Liver (tissue), 9 donors: ENCODE results near the gene LTBP2. TPM values are rescaled to one million over a fixed set of nuclear protein-coding genes. Genes with fewer than 3 reads are reported as not detected.

Experiments used
- DNase-seq: peaks from one replicate; pipeline ENCODE4 v3.0.0-alpha.2; 2017; ENCODE audit warnings: low spot score
- H3K27ac ChIP-seq, 2 donors: one replicate each; pipeline ENCODE4 v1.7.0; 2013; ENCODE audit warnings: inconsistent platforms in 2 of 2, low read length in 2 of 2, control low read depth in 1 of 2, low read depth in 1 of 2, mild to moderate bottlenecking in 1 of 2
- H3K27me3 ChIP-seq, 4 donors: one replicate each; pipeline versions ENCODE4 v1.6.1 to v1.7.0; 2013; ENCODE audit warnings: low read length in 3 of 4, inconsistent platforms in 1 of 4, mild to moderate bottlenecking in 1 of 4, moderate library complexity in 1 of 4; ENCODE audit not compliant: control insufficient read depth in 4 of 4, insufficient read depth in 4 of 4
- H3K36me3 ChIP-seq, 4 donors: one replicate each; pipeline versions ENCODE4 v1.6.1 to v1.7.0; 2013; ENCODE audit warnings: low read length in 3 of 4, mild to moderate bottlenecking in 3 of 4, low read depth in 1 of 4, moderate library complexity in 1 of 4; ENCODE audit not compliant: control insufficient read depth in 4 of 4, insufficient read depth in 3 of 4
- H3K4me1 ChIP-seq, 4 donors: one replicate each; pipeline versions ENCODE4 v1.6.1 to v1.7.0; 2013; ENCODE audit warnings: low read length in 3 of 4, mild to moderate bottlenecking in 3 of 4, moderate library complexity in 1 of 4; ENCODE audit not compliant: control insufficient read depth in 4 of 4, insufficient read depth in 4 of 4
- H3K4me3 ChIP-seq, 3 donors: one replicate each; pipeline versions ENCODE4 v1.6.1 to v1.7.0; 2013; ENCODE audit warnings: low read length in 3 of 3, control low read depth in 1 of 3, low read depth in 1 of 3, mild to moderate bottlenecking in 1 of 3
- H3K9ac ChIP-seq, 2 donors: one replicate each; pipeline ENCODE4 v1.7.0; 2013; ENCODE audit warnings: low read length in 2 of 2, mild to moderate bottlenecking in 2 of 2, moderate library complexity in 2 of 2, control low read depth in 1 of 2, low read depth in 1 of 2
- H3K9me3 ChIP-seq, 4 donors: one replicate each; pipeline versions ENCODE4 v1.6.1 to v1.7.0; 2013; ENCODE audit warnings: low read length in 3 of 4; ENCODE audit not compliant: control insufficient read depth in 4 of 4
- EGR1 ChIP-seq, 2 donors: IDR thresholded peaks; 2 replicates each; pipeline ENCODE4 v1.6.1; 2016 to 2018; ENCODE audit warnings: antibody characterized with exemption in 2 of 2, low read depth in 2 of 2
- FOXA1 ChIP-seq: IDR thresholded peaks from 2 replicates; pipeline ENCODE4 v1.6.1; 2016; ENCODE audit warnings: antibody characterized with exemption
- FOXA2 ChIP-seq: IDR thresholded peaks from 2 replicates; pipeline ENCODE4 v1.6.1; 2016; ENCODE audit warnings: antibody characterized with exemption
- GABPA ChIP-seq, 2 donors: IDR thresholded peaks in 1 of 2; conservative IDR thresholded peaks in 1 of 2; 2 replicates each; pipeline ENCODE4 v1.6.1; 2016; ENCODE audit warnings: antibody characterized with exemption in 2 of 2, mild to moderate bottlenecking in 1 of 2, moderate library complexity in 1 of 2
- HNF4A ChIP-seq, 2 donors: conservative IDR thresholded peaks; 2 replicates each; pipeline ENCODE4 v1.6.1; 2016; ENCODE audit warnings: antibody characterized with exemption in 2 of 2, mild to moderate bottlenecking in 2 of 2
- HNF4G ChIP-seq: IDR thresholded peaks from 2 replicates; pipeline ENCODE4 v1.6.1; 2016; ENCODE audit warnings: antibody characterized with exemption
- JUND ChIP-seq, 2 donors: IDR thresholded peaks; 2 replicates each; pipeline ENCODE4 v1.6.1; 2016; ENCODE audit warnings: antibody characterized with exemption in 2 of 2
- NR2F2 ChIP-seq: IDR thresholded peaks from 2 replicates; pipeline ENCODE4 v1.6.1; 2016; ENCODE audit warnings: antibody characterized with exemption
- RAD21 ChIP-seq, 2 donors: IDR thresholded peaks; 2 replicates each; pipeline ENCODE4 v1.6.1; 2016; ENCODE audit warnings: antibody characterized with exemption in 2 of 2, mild to moderate bottlenecking in 2 of 2
- RXRA ChIP-seq, 2 donors: IDR thresholded peaks; 2 replicates each; pipeline ENCODE4 v1.6.1; 2017 to 2018; ENCODE audit warnings: antibody characterized with exemption in 2 of 2, mild to moderate bottlenecking in 1 of 2
- SP1 ChIP-seq: IDR thresholded peaks from 2 replicates; pipeline ENCODE4 v1.6.1; 2018; ENCODE audit warnings: antibody characterized with exemption, mild to moderate bottlenecking
- TAF1 ChIP-seq: conservative IDR thresholded peaks from 2 replicates; pipeline ENCODE4 v1.6.1; 2016; ENCODE audit warnings: antibody characterized with exemption, mild to moderate bottlenecking
- YY1 ChIP-seq: IDR thresholded peaks from 2 replicates; pipeline ENCODE4 v1.6.1; 2016; ENCODE audit warnings: antibody characterized with exemption, mild to moderate bottlenecking
- WGBS: extraction: QIAGEN DNeasy Blood & Tissue Kit; methylation state at CpG from one replicate; pipeline ENCODE4 v1.1.7; 2013; 5-methylcytosine and 5-hydroxymethylcytosine counted together
- polyA plus RNA-seq, 2 donors: library from polyadenylated mRNA; stranded (reverse) in 1 of 2; unstranded in 1 of 2; fragments of 200-250 nt in 1 of 2; fragments of >200 nt in 1 of 2; fragmentation: Nextera tagmentation in 1 of 2; extraction: Ambion mirVana in 1 of 2; gene quantifications; one replicate each; pipeline versions ENCODE4 v1.2.1 to v1.2.3, GENCODE V29; 2013 to 2015
- total RNA-seq, 2 donors: library from RNA; depleted of rRNA; stranded (reverse); fragments of >200 nt; gene quantifications; one replicate each; pipeline ENCODE4 v1.2.3, GENCODE V29; 2014
- TF ChIP-seq, protein P1 (sequence below): fragments of 150-350 bp; IDR thresholded peaks from 2 replicates; pipeline ENCODE4 v1.5.1; 2017; ENCODE audit warnings: improper control_type of control experiment, low read depth, low read length; ENCODE audit not compliant: missing input control
- TF ChIP-seq, protein P2 (sequence below): IDR thresholded peaks from 2 replicates; pipeline ENCODE4 v1.6.1; 2016; ENCODE audit warnings: antibody characterized with exemption
- TF ChIP-seq, protein P3 (sequence below): IDR thresholded peaks from 2 replicates; pipeline ENCODE4 v1.6.1; 2016; ENCODE audit warnings: antibody characterized with exemption
- TF ChIP-seq, protein P4 (sequence below): IDR thresholded peaks from 2 replicates; pipeline ENCODE4 v1.6.1; 2016; ENCODE audit warnings: antibody characterized with exemption
- TF ChIP-seq, protein P5 (sequence below): IDR thresholded peaks from 2 replicates; pipeline ENCODE4 v1.6.1; 2016; ENCODE audit warnings: antibody characterized with exemption, mild to moderate bottlenecking
- donor health status: healthy.
- donor health status: healthy.
- donor health status: healthy.
- donor health status: healthy.
- donor health status: healthy.

LTBP2 gene
- total and polyA plus RNA-seq, 4 donors = 0.24 to 1.3 (median 0.89) TPM

DNA sequence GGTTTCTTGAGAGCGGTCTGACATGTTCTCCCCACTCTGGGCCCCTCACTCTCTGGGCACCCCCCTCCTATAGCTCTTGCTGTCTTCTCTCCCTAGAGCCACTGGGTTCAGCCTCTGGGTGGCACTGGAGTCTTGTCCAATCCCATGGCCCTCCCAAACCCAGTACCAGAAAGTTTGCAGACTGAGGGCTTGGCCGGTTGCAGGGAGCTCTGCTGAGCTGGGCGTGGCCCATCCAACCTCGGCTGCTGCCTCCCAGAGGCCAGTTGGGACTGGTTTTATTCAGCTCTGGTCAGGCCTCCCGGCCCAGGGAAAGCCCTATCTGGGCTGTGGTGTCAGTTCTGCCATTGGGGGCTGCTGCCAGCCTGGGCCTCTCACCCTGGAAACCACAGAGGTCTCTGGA lies 80.6 kb downstream of the LTBP2 start:
- DNase-seq = no peak
- H3K9ac ChIP-seq = no peak overlapping the region

DNA sequence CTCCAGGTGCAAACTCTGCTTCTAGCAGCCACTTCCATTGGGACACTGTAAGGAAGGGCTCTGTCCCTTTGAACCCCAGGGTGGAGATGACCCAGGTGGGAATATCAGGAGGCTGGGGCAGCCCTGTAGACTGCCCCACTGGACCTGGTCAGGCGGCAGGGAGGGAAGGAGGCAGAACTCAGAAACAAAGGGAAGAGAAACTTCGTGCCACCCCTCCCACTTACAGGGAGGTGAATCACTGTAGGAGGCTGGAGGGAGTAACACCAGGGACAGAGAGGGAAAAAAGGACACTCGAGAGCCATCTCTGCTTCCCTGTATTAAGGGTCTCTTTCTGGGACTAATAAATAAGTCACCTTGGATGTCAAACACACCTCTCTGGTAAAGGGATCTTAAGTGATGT lies 81.0 kb downstream of the LTBP2 start:
- no peaks in the 10 kb centered on the region for H3K9me3 ChIP-seq
- H3K4me3 ChIP-seq = no peak overlapping the region
- H3K9ac ChIP-seq = no peak overlapping the region
- TF ChIP-seq, protein P1, sequence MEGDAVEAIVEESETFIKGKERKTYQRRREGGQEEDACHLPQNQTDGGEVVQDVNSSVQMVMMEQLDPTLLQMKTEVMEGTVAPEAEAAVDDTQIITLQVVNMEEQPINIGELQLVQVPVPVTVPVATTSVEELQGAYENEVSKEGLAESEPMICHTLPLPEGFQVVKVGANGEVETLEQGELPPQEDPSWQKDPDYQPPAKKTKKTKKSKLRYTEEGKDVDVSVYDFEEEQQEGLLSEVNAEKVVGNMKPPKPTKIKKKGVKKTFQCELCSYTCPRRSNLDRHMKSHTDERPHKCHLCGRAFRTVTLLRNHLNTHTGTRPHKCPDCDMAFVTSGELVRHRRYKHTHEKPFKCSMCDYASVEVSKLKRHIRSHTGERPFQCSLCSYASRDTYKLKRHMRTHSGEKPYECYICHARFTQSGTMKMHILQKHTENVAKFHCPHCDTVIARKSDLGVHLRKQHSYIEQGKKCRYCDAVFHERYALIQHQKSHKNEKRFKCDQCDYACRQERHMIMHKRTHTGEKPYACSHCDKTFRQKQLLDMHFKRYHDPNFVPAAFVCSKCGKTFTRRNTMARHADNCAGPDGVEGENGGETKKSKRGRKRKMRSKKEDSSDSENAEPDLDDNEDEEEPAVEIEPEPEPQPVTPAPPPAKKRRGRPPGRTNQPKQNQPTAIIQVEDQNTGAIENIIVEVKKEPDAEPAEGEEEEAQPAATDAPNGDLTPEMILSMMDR = no peak
- TF ChIP-seq, protein P2, sequence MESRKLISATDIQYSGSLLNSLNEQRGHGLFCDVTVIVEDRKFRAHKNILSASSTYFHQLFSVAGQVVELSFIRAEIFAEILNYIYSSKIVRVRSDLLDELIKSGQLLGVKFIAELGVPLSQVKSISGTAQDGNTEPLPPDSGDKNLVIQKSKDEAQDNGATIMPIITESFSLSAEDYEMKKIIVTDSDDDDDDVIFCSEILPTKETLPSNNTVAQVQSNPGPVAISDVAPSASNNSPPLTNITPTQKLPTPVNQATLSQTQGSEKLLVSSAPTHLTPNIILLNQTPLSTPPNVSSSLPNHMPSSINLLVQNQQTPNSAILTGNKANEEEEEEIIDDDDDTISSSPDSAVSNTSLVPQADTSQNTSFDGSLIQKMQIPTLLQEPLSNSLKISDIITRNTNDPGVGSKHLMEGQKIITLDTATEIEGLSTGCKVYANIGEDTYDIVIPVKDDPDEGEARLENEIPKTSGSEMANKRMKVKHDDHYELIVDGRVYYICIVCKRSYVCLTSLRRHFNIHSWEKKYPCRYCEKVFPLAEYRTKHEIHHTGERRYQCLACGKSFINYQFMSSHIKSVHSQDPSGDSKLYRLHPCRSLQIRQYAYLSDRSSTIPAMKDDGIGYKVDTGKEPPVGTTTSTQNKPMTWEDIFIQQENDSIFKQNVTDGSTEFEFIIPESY = no peak
- TF ChIP-seq, protein P3, sequence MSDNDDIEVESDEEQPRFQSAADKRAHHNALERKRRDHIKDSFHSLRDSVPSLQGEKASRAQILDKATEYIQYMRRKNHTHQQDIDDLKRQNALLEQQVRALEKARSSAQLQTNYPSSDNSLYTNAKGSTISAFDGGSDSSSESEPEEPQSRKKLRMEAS = no peak
- TF ChIP-seq RXRA (IDR thresholded peaks at IDR 0.05) (no peak), FOXA1 (no peak), EGR1 (IDR thresholded peaks at IDR 0.05; ENCODE audit: low read depth in 2 of 2) (no peak)
- 74% methylated on average over 3 of the region's 3 CpGs for WGBS
- no peak for DNase-seq
- H3K4me1 ChIP-seq = no peaks in the 10 kb centered on the region
- H3K27ac ChIP-seq = no peak overlapping the region
- no peaks in the 10 kb centered on the region for H3K27me3 ChIP-seq
- no peaks in the 10 kb centered on the region for H3K36me3 ChIP-seq

More for the DNA sequence above, 80.6 kb downstream of the LTBP2 start:
- Histone ChIP-seq H3K4me3 (no peak overlapping the region), H3K9me3 (no peaks in the 10 kb centered on the region), H3K27ac (no peak overlapping the region), H3K27me3 (no peaks in the 10 kb centered on the region), H3K4me1 (no peaks in the 10 kb centered on the region), H3K36me3 (no peaks in the 10 kb centered on the region)
- TF ChIP-seq YY1 = no peak
- TF ChIP-seq, protein P3 = no peak
- no peak for TF ChIP-seq NR2F2
- TF ChIP-seq RAD21 (IDR thresholded peaks at IDR 0.05) = no peak
- TF ChIP-seq HNF4G = no peak
- no peak for TF ChIP-seq FOXA1
- TF ChIP-seq, protein P2 = no peak
- no peak for TF ChIP-seq HNF4A (conservative IDR thresholded peaks at IDR 0.05)
- TF ChIP-seq SP1 = no peak
- no peak for TF ChIP-seq GABPA (IDR thresholded peaks at IDR 0.05 in 1 of 2, conservative IDR thresholded peaks at IDR 0.05 in 1 of 2)
- TF ChIP-seq, protein P1 = no peak
- no peak for TF ChIP-seq RXRA (IDR thresholded peaks at IDR 0.05)
- TF ChIP-seq JUND (IDR thresholded peaks at IDR 0.05) = no peak
- TF ChIP-seq FOXA2 = no peak
- TF ChIP-seq TAF1 = no peak
- TF ChIP-seq, protein P4, sequence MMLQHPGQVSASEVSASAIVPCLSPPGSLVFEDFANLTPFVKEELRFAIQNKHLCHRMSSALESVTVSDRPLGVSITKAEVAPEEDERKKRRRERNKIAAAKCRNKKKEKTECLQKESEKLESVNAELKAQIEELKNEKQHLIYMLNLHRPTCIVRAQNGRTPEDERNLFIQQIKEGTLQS = no peak
- no peak for TF ChIP-seq EGR1 (IDR thresholded peaks at IDR 0.05; ENCODE audit: low read depth in 2 of 2)
- TF ChIP-seq, protein P5, sequence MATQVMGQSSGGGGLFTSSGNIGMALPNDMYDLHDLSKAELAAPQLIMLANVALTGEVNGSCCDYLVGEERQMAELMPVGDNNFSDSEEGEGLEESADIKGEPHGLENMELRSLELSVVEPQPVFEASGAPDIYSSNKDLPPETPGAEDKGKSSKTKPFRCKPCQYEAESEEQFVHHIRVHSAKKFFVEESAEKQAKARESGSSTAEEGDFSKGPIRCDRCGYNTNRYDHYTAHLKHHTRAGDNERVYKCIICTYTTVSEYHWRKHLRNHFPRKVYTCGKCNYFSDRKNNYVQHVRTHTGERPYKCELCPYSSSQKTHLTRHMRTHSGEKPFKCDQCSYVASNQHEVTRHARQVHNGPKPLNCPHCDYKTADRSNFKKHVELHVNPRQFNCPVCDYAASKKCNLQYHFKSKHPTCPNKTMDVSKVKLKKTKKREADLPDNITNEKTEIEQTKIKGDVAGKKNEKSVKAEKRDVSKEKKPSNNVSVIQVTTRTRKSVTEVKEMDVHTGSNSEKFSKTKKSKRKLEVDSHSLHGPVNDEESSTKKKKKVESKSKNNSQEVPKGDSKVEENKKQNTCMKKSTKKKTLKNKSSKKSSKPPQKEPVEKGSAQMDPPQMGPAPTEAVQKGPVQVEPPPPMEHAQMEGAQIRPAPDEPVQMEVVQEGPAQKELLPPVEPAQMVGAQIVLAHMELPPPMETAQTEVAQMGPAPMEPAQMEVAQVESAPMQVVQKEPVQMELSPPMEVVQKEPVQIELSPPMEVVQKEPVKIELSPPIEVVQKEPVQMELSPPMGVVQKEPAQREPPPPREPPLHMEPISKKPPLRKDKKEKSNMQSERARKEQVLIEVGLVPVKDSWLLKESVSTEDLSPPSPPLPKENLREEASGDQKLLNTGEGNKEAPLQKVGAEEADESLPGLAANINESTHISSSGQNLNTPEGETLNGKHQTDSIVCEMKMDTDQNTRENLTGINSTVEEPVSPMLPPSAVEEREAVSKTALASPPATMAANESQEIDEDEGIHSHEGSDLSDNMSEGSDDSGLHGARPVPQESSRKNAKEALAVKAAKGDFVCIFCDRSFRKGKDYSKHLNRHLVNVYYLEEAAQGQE = no peak
- WGBS = 66% methylated on average over 5 of the region's 5 CpGs
